ENCODE results near the gene MKRN3. TPM values are rescaled to one million over a fixed set of nuclear protein-coding genes. Genes with fewer than 3 reads are reported as not detected.

The MKRN3 gene
- total RNA-seq, 1 donor from 2014 or later, result 0.41 TPM

GRCh38 chr15:23561914-23562313 lies 3.6 kb upstream of the MKRN3 start:
- Histone ChIP-seq H3K27ac (no peak overlapping the region), H3K4me1 (no peaks in the 10 kb centered on the region), H3K36me3 (no peaks in the 10 kb centered on the region), H3K27me3 (ENCODE audit: low read depth) (peaks cover 5% of the 10 kb centered on the region), H3K9me3 (no peaks in the 10 kb centered on the region), H3K4me3 (no peak overlapping the region)
- intact Hi-C loops (cut with DNase I), result no loop called here
- no peak for DNase-seq
- no peak for TF ChIP-seq CTCF (IDR thresholded peaks at IDR 0.05)
- ATAC-seq, result no peak

GRCh38 chr15:23564821-23565394 lies 566 bp upstream of the MKRN3 start:
- no peak for TF ChIP-seq CTCF (IDR thresholded peaks at IDR 0.05)
- no peak overlapping the region for H3K27ac ChIP-seq
- ATAC-seq (no peak), DNase-seq (no peak)
- no peaks in the 10 kb centered on the region for H3K4me1 ChIP-seq
- H3K36me3 ChIP-seq, result no peaks in the 10 kb centered on the region
- peak overlapping the region; percentile 7 for H3K4me3 ChIP-seq
- H3K27me3 ChIP-seq (ENCODE audit: low read depth), result peaks cover 5% of the 10 kb centered on the region
- no peaks in the 10 kb centered on the region for H3K9me3 ChIP-seq
- intact Hi-C loops (cut with DNase I), result no loop called here

- Histone ChIP-seq H3K9me3 (no peaks in the 10 kb centered on the region), H3K36me3 (no peaks in the 10 kb centered on the region), H3K4me3 (peak overlapping the region; percentile 40), H3K27ac (peak overlapping the region; percentile 37), H3K4me1 (no peaks in the 10 kb centered on the region), H3K27me3 (ENCODE audit: low read depth) (peaks cover 5% of the 10 kb centered on the region)
- ATAC-seq (peak in 1 of 2 donors; percentile 19), DNase-seq (no peak)
- no peak for TF ChIP-seq CTCF (IDR thresholded peaks at IDR 0.05)
- intact Hi-C loops (cut with DNase I), result no loop called here
Measured at GRCh38 chr15:23566071-23566554, 639 bp downstream of the MKRN3 start.

- intact Hi-C loops (cut with DNase I), result no loop called here
- no peak for ATAC-seq
- no peaks in the 10 kb centered on the region for H3K4me1 ChIP-seq
- no peak for DNase-seq
- H3K27ac ChIP-seq, result no peak overlapping the region
- H3K4me3 ChIP-seq, result peak overlapping the region; percentile 40
- H3K36me3 ChIP-seq, result no peaks in the 10 kb centered on the region
- TF ChIP-seq CTCF (IDR thresholded peaks at IDR 0.05), result no peak
- peaks cover 5% of the 10 kb centered on the region for H3K27me3 ChIP-seq (ENCODE audit: low read depth)
- no peaks in the 10 kb centered on the region for H3K9me3 ChIP-seq
Measured at GRCh38 chr15:23566651-23567050, 1.2 kb downstream of the MKRN3 start.

GRCh38 chr15:23567921-23568320 lies 2.4 kb downstream of the MKRN3 start:
- Histone ChIP-seq H3K9me3 (no peaks in the 10 kb centered on the region), H3K4me1 (no peaks in the 10 kb centered on the region), H3K36me3 (no peaks in the 10 kb centered on the region), H3K27ac (no peak overlapping the region), H3K4me3 (no peak overlapping the region), H3K27me3 (ENCODE audit: low read depth) (peaks cover 5% of the 10 kb centered on the region)
- ATAC-seq (no peak), DNase-seq (no peak)
- TF ChIP-seq CTCF (IDR thresholded peaks at IDR 0.05), result no peak
- intact Hi-C loops (cut with DNase I), result no loop called here
